Measurements from ENCODE around the gene TEX38.
"Not testable (repeated sequence)": the region's sequence is repeated elsewhere in the genome, so short reads cannot be mapped to it uniquely, and the experiment has no call there.

Gene TEX38

DNA sequence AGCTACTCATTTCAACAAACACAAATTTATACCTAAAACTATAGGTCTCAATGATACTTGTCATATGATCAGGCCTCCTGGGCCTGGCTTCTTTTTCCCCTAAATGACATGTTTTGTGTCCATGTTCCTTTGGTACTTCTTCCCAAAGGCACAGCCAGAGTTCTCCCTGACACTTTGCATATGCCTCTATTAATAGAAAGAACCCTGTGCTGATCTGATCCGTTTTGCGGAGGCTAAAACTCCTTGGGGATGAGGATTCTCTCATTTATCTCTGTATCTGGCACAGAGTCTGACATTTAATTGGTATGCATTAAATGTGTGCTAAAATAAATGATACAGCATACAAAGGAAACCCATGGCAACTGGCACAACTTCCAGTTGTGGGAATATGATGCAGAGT lies 15.0 kb upstream of the TEX38 start:
- DNase-seq = no peak

DNA sequence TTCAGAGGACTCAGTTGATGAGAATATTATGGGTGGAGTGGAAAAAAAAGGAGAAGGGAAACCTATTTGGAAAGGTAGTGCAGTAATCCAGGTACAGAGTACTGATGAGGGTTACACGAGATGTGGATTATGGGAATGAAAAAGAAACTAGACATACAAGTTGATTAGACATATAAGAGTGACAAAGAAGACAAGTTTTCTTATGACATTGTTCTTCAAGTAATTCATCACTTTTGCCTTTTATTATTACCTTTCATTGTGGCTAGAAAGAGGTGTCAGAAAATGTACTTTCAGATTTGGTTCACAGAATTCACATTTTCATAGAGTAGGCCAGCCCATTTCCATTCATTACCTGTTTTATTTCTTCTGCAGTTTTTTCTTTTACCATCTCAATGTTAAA lies 13.9 kb upstream of the TEX38 start:
- no peak for DNase-seq

DNA sequence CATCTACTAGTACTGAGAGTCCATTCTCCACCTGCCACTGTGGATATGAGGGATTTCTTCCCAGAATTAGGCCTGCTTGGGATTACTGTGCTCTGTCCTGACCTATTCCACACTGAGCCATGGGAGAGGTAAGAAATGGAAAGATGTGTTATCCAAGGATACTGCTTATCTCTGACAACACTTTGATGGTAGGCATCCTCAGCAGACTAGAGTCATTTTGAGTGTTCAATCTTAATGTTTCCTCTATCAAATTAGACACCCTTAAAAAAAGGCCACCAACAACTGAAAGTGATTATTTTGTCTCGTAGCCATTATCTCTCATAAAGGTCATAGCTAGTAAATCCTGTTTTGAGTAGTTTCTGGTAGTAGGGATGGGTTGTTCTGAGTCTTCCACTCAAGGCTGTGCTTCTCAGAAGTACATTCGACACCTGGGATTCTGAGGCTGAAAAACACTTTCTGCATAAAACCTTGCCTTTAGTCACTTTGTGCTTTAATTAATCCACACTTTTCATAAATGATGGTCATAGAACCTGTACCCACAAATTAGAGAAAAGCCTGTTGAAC lies 12.3 kb upstream of the TEX38 start:
- DNase-seq = no peak

DNA sequence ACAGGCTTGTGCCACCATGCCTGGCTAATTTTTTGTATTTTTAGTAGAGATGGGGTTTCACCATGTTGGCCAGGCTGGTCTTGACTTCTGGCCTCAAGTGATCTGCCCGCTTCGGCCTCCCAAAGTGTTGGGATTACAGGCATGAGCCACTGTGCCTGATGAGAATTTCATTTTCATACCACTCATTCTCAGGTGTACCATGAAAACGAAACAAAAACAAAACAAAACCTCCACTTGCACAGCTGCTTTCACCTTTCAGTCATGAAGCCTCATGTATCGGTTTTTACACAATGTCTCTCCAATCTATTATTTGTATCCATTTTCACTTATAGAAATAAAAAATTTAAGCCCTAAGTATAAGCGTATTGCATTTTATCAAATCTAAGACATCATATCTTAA lies 11.5 kb upstream of the TEX38 start:
- not testable (repeated sequence) for DNase-seq

DNA sequence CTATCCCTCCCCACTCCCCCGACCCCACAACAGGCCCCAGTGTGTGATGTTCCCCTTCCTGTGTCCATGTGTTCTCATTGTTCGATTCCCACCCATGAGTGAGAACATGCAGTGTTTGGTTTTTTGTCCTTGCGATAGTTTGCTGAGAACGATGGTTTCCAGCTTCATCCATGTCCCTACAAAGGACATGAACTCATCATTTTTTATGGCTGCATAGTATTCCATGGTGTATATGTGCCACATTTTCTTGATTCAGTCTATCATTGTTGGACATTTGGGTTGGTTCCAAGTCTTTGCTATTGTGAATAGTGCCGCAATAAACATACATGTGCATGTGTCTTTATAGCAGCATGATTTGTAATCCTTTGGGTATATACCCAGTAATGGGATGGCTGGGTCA lies 8.7 kb upstream of the TEX38 start:
- not testable (repeated sequence) for DNase-seq

DNA sequence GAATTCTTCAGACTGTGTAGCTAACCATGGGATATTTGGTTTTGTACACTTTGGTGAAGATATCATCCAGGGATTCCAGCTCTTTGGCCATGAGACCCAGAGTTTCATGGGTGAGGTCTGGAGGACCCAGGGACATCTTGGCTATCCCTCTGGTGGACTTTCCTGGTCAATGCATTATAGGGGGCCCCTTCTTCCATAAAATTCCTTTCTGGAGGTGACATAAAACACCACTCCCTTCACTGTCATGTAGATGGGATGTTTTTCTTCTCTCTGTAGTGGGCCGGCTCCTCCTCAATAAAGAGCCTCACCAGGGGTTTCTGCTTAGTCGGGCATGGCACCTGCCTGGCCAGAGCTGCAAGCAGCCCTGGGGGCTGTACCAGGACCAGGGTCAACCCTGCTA lies 5.7 kb upstream of the TEX38 start:
- DNase-seq = no peak

DNA sequence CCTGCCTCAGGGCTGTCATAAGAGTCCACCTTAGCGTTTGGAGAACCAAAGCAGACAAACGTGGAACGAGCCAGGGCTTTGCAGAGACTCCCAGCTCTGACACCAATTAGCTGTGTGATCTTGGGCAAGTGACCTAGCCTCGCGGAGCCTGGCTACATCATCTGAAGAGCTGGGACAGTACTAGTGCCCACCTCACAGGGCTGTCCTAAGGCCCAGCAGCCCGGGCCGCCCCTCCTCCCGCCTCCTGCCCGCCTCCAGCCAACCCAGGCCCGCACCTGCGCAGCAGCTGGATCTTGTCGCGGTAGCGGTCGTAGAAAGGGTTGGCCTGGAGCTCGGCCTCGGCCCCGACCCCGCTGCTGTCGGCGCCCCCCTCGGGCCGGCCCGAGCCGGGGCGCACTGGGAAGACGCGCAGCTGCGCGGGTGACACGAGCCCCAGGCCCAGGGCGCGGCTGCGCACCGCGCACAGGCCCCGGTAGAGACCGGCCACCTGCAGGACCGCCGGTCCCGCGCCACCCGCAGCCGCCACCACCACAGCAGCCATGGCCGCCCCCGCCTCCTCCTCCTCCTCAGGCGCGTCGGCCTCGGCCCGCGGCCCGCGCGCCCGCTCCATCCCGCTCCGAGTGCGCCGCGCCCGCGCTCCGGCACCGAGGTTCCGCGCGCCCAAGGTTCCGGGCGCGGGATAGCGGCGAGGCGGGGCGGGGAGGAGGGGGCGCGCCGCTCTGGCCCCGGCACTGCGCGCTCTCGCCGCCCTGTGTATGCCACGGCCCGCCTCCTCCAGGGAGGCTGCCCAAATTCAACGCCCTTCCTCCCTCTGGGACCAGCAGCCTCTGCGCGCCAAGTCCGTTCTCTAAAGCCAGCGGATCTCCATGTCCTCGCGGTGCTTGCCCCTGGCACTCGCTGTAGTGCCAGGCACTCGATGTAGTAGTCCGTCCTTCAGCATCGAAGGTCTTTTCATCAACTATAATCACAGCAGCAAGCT lies 3.6 kb upstream of the TEX38 start, which contains the start of gene ATPAF1:
TSS of gene ATPAF1 (minus strand) at position 583 of the 979 bp plus-strand sequence. CDS start at position 541, 42 bp downstream.
- DNase-seq = peak; percentile 79

DNA sequence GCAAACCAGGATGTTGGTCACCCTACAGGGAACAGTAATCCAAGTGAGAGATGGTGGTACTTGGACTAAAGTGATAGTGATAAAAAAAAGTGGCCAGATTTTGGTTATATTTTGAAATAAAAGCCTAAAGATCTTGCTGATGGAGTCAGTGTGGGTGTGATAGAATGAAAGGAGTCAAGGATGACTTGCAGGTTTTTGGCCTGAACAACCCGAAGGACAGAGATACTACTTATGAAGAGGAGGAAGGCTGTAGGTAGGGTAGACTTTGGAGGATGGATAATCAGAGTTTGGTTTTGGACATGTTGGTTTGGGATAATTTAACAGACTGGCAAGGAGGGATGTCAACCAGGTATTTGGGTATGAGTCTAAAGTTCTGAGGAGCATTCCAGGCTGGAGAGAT lies 1.5 kb upstream of the TEX38 start:
- no peak for DNase-seq

DNA sequence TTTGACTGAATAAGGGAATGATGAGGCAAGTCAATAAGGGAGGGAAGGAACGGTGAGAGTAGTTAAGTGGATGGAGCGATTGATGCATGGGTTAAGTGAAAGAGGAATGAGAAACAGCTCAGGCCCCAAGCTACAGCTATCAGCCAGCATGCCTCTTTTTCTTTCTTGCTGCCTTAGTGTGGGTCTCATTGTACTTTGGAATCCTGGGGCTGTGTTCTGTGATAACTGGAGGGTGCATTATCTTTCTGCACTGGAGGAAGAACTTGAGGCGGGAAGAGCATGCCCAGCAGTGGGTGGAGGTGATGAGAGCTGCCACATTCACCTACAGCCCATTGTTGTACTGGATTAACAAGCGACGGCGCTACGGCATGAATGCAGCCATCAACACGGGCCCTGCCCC lies 1.0 kb downstream of the TEX38 start:
- no peak for DNase-seq

DNA sequence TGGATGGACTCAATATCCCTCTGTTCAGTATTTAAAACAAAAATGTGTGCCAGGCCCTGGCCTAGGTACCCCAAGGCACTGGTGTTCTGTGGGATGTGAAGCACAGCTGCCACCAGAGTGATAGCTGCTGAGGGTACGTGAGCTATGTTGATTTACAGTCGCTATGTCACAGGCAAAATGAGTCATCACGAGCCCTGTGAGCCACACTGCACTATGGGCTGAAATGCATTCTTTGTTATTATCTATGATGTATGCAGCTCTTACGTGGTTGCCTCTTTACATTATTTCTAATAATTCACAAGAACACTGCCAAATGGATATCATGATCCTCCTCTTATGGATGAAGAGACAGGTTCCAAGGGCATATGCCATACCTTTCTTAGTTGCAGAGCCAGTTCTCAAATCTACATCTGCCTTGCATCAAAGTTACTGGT lies 2.1 kb downstream of the TEX38 start:
- DNase-seq = no peak

DNA sequence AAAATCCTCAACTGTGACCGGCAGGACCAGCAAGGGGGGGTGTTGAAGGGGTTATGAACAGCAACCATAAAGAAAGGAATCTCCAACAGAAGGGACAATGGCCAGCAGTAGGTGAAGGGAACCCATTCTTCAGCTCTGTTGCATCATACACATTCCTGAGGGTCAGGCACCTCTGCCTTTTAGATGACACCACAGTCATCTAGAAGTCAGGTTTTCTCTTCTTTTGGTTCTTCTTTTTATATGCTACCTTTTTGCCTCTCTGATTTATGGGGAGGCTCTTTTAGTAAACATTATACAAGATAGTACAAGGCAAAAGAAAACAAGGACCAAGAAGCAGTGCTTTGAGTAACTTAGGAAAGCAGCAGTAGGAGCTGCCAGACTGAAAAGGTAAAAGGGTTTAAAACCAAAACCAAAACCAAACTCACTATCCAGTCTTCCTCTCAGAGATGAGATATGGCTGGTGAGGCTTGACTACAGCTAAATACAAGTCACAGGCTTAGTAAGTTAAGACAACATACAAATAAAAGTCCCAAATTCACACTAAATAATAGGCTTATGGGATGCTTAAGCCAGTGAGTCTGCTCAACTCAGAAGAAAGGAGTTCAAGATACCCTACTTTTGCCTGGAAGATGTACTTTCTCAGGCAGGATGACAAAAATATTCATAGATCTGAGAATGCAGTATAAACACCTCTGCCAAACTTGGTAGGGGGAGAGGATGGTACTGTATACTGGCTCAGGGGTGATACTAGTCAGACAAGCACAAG lies 4.1 kb downstream of the TEX38 start:
- no peak for DNase-seq

DNA sequence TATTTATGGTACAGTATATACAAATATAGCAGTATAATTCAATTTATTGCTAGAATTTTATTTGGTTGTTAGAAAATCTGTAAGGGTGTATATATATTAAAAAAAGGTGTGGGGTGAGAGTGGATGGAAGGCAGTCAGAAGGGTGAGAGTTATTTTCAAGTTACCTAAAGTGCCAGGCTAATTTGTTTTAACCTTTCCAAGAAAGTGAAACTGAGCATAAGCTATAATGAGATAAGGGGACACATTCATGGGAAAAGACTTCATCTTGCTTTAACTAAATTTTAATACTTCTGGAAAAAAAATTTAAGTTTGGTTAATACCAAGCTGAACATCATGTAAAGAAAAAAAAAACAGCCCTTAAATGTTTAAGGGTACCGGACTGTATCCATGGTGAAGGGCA lies 4.9 kb downstream of the TEX38 start:
- DNase-seq = no peak

DNA sequence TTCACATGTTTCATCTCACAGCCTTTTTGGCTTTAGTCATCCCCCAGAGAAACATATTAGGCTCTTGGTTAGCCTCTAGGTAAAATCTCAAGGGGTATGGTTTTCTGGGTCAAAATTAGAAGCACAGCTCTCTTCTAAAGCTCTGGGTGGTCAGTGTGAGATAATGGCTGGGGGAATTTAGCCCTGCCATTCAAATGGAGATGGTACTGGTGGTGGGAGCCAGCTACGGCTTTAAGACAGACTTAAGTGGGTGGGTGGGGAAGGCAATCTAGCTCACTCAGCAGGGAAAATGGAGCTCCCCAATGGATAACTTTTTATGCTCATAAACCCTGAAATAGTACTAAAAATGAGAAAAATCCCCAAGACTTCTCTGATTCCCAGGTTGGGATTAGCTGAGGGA lies 5.7 kb downstream of the TEX38 start:
- no peak for DNase-seq

DNA sequence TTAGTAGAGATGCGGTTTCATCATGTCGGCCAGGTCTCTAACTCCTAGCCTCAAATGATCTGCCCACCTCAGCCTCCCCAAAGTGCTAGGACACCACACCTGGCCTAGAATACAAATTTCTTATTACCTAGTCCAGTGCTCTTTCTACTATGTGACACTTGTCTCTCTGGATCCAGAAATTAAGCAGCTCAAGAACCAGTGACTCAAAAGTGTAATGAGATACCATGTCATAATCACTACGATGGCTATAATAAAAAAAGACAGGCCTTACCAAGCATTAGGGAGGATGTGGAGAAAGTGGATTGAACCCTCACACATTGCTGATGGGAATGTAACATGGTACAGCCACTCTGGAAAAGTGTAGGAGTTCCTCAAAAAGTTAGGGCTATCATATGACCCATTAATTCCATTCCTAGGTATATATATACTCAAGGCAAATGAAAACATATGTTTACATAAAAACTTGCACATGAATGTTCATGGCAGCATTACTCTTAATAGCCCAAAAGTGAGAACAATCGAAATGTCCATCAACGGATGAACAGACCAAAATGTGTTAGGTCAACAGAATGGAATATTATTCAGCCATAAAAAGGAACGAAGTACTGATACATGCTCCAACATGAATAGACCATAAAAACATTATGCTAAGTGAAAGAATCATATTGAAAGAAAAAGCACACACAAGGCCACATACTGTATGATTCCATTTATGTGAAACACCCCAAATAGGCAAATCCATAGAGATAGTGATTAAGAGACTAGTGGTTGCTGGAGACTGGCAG lies 8.3 kb downstream of the TEX38 start:
- no peak for DNase-seq

DNA sequence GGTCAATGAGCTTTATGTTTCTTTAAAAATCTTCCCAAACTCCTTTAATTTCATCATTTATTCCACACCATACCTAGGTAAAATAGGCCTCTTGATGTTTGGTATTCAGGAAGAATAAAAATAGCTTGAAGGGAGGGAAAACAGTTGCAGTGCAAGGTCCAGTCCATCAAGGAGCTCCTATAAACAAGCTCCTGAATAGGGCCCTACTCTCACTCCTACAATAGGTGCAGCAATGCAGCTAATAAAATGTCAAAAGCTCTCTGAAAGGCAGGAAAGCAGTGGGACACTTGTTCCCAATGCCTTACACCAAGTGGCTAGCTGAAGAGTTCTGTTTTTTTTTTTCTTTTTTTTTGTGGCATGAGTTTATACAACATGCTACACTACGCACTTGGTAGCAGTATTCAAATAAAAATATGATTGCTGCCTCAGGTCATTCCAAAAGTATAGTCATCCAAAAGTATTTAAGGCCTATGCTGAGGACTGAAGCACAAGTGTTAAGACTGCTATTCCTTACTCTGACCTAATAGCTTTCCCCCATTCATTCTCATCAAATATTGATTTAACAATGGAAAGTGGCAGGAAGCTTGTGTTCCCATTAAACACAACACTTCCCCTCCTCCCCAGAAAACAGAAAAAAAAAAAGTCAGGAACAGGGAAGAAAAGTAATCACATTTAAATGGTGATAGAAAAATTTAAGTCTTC lies 9.8 kb downstream of the TEX38 start:
- no peak for DNase-seq

DNA sequence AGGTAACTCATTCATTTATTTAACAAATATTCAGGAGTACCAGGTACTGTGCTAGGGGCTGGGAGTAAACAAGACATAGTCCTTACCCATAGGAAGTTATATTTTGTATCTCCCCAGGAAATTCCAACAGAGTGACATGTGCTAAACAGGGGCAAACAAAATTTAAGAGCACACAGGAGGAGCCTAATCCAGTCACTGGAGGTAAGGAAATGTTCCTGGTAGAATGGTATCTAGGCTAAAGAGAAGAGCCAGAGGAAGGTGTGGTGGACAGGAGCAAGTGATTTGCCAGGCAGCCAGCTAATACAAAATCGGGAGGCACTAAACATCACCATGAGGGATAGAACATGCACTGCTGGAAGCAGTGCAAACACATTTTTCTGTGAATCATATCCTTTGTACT lies 10.4 kb downstream of the TEX38 start:
- DNase-seq = no peak

DNA sequence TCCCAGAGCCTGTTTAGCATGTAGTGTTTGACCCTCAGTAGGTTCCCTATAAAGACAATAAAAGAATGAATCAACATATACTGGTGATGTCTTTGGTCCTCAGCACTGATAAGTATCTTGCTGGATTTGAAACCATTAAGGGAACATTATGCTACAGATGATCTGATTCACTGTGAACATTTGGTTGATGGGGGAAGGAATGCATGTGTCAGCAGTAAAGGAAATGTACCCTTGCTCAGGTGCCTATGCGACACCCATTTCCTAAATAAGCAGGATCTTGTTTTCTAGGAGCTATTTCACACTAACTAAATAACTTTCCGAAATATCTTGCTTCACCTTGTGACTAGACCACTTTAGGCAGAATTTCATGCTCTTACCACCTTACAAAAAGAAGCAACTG lies 13.0 kb downstream of the TEX38 start:
- DNase-seq = no peak

DNA sequence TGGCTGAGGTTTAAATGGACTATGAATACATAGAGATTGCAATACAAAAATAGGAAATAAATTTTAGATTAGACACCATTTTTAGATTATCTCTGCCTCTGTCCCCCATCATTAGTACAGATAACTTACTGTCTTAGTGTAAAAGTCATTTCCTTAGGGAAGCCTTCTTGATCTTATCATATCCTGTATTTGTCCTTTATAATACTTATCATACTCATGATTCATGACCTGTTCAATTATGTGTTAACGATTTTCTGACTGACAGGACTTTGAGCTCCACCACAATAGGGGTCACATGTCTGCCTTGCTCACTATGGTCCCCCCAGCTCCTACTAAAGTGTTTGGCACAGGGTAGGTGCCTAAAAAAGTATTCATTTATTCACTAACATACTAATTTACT lies 14.6 kb downstream of the TEX38 start:
- no peak for DNase-seq

DNA sequence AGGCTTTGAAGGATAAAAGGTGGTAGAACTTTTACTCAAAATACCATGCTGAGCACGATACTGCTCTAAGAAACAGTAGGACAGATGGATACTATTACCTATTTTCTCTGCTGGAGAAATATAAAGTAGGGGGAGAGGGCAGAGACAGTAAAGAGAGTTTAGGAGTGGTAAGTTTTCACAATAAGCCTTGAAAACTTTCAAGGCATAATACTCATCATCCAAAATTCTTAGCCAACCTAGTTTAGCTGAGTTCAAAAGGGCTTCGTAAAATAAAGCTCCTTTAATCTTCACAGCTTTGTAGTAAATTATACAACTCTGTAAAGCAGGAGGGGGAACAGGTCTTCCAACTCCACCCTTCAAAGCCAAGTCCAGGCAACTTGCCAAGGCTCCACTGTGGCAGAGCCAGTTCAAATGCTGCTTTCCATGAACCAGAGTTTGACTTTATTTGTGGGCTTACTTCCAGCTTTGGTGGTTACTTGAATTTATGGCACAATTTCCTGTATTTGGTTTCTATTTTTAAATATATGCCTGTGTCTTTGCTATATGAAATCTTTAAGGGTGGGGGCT lies 15.5 kb downstream of the TEX38 start:
- peak; percentile 68 for DNase-seq

DNA sequence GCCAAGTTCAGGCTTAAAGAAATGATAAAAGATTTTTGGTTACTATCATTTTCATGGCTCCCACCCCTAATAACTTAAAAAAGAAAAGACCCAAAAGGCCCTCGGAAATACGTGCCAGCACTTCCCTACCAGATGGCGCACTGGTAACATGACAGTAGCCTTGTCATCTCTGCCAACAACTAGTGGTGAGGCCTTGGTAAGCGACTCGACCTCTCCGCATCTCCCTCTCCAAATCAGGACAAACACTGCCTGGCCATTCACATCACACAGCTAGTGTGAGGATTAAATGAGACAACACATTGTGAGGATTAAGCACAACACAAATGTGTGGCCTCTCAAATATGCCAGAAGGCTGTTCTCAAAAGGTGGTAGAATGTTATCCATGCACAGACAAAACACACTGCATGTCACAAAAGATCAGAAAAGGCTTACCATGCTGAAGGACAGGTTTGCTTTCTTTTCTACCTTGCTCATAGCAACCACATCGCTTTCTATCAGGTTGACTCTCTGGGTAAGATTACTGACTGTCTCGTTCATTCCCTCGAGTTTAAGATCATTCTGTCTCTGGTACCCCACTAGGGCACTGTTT lies 16.4 kb downstream of the TEX38 start:
- no peak for DNase-seq

DNA sequence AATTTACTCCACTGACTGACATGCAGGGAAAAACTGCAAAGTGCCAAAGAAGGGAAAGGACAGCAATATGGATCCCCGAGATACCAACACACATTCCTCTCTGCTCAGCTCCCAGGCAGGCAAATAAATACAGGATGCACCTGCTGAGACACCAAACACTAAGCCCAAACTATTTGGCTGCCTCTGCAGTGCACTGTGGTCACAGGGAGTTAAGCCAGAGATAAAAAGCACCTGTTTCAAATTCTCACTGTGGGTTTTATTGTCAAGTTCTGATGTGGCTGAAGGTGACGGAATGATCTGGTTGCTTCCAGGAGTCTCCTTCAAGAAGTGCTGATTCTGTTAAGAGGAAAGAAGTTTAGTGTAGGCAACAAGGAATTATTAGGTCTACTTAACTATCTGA lies 17.7 kb downstream of the TEX38 start:
- DNase-seq = no peak
